GM18502 (cell line): Measurements from ENCODE around the gene TMEM8B.
"Not testable (repeated sequence)": the region's sequence is repeated elsewhere in the genome, so short reads cannot be mapped to it uniquely, and the experiment has no call there.

Experiments
- ATAC-seq: cut with Tn5 transposase; IDR thresholded peaks from one replicate; pipeline ENCODE4 v1.9.1; 2021; ENCODE audit warnings: mild to moderate bottlenecking; ENCODE audit not compliant: unreplicated experiment, poor library complexity

TMEM8B gene

GRCh38 chr9:35862328-35862727 lies 33.3 kb downstream of the TMEM8B start:
- no peak for ATAC-seq

DNA sequence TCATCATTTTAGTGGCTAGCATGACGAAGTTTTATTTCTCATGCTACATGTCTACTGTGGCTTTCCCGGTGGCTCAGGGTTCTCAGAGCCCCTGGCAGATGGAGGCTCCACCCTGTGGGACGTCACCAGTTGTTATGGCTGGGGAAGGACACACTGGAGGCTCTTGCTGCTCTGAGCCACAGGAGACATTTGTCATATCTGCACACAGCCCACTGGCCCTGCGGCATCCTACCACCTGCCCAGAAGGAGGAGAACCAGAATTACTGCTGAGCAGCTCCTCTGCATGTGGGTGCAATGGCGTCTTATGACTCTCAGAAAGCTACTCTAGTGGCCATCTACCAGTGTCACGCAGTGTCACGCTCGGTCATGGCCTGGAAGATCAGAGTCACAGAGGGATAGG lies 34.6 kb downstream of the TMEM8B start:
- ATAC-seq = no peak

GRCh38 chr9:35864695-35865255 lies 35.7 kb downstream of the TMEM8B start:
- no peak for ATAC-seq

- ATAC-seq = no peak
These were observed 38.5 kb downstream of the TMEM8B start for GRCh38 chr9:35867538-35867937.

DNA sequence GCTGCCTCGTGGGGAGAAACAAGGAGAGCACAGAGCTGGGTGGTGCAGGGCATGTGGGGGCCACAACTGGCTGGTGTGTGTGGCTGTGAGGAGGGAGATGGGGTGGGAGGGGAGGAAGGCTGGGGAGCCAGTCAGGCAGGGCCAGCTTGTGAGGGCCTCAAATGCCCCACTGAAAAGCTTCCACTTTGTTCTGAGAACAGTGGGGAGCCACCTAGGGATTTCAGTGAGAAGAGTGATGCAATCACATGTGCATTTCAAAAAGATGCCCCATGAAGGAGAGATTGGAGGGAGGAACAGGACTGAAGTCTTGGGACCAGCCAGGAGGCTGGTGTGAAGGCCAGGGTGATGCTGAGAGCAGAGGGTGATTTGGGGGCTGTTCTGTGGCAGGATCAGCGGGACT lies 39.9 kb downstream of the TMEM8B start:
- ATAC-seq = no peak

DNA sequence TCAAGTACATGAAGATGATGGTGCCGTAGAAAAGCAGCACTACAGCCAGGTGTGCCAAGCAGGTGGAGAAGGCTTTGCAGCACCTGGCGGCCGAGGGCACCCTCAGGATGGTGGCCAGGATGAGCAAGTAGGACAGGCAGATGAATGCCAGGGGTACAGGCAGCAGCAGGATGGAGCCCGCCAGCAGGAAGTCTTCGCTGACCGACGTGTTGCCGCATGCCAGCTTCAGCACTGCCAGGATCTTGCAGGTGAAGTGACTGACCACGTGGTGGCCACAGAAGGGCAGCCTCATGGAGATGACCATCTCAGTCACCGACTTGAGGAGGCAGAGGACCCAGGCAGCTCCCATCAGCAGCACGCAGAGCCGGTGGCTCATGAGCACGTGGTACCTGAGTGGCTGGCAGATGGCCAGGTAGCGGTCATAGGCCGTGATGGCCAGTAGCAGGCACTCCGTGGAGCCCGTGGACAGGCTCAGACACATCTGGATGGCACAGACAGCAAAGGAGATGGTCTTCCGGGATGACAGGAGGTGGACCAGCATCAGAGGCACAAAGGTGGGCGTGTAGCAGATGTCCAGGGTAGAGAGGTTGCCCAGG lies 40.7 kb downstream of the TMEM8B start:
- no peak for ATAC-seq

DNA sequence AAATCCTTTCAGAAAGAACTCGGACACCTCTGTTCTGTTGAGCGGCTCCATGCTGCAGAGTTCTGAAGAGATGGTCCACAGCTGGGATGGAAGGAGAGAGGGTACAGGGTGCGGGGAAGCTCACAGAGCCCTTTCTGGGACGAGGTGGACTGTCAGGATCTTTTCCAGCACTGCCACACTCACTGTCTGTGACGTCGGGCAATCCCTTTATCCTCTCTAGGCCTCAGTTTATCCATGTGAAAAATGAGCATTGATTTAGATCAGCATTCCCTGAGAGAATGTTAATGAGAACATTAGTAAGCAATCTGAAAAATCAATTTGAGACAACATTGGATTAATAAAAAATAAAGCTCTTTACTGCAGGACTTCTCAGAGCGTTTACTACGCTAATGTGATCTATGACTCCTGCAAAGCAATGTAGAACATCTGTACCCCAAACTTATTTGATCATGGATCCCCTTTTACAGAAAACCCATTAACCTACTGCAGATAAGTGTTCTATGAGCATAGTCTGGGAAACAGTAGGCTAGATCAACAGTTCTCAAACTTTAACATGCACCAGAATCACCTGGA lies 41.4 kb downstream of the TMEM8B start, which contains the start of gene OR13J1:
OR13J1 (minus strand) TSS at position 51 of the 573 bp plus-strand sequence; CDS start at position 51, 0 bp downstream.
- no peak for ATAC-seq

GRCh38 chr9:35871545-35871944 lies 42.5 kb downstream of the TMEM8B start:
- ATAC-seq = no peak

- ATAC-seq = no peak
These were observed 43.5 kb downstream of the TMEM8B start for GRCh38 chr9:35872505-35872904.

DNA sequence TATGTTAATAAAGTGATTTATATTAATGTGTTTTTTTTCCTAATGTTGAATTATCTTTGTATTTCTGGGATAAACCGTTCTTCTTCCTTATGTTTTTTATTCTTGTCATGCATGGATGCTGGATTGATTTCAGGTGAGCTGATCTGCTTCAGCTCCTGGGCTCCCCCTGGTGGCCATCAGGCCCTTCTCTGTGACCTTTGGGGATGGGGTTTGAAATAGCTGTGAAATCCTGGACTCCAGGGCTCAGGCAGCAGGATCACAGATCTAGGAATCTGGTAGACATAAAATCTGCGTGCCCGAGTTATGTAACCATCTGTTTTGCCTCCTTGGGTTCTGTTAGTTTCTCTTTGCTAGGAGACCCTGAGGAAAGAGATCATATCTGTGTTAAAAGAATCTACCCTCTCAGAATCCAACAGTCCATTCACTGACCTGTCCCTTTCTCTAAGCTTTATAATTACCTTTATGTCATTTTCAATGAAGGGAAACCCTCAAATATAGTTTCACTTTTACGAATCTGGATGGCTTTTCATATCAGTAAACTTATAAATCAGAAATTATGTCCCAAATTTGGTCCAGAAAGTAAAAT lies 53.3 kb downstream of the TMEM8B start:
- no peak for ATAC-seq

GRCh38 chr9:35882996-35883395 lies 54.0 kb downstream of the TMEM8B start:
- no peak for ATAC-seq

GRCh38 chr9:35884908-35885307 lies 55.9 kb downstream of the TMEM8B start:
- not testable (repeated sequence) for ATAC-seq

DNA sequence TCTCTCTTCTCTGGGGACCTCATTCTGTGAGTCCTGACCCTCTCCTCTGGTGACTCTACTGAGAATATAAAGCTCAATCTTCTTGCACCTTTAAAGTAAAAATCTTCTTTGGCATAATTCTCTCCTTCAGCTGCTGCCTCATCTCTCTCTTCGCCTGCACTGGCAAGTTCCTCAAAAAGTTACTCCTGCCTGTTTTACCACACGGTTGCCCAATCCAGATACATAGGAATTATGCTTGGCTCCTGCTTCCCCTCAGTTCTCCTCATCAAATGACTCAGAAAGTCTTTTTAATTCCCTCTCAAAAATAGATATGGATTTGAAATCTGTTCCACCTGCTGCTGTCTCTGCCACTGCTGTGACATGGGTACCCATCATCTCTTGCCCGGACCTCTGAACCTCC lies 62.6 kb downstream of the TMEM8B start:
- no peak for ATAC-seq

- no peak for ATAC-seq
These were observed 63.0 kb downstream of the TMEM8B start for GRCh38 chr9:35892051-35892450.

DNA sequence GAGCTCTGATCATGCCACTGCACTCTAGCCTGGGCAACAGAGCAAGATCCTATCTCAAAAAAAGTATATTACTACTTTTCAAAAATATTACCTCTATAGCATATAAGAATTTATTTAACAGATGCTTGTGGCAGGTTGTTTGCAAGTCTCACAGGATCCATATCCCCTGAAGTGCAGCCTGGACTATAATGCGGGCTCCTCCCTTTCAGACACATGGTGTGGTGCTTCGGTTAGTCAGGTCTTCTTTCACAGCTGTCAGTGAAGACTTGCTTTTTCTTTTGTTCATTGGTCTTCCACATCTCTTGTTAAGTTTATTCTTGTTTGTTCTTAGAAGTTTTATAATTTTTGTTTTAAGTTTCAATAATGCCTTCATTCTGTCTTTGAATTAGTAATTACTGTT lies 67.5 kb downstream of the TMEM8B start:
- no peak for ATAC-seq

GRCh38 chr9:35897376-35898099 lies 68.5 kb downstream of the TMEM8B start:
- not testable (repeated sequence) for ATAC-seq

DNA sequence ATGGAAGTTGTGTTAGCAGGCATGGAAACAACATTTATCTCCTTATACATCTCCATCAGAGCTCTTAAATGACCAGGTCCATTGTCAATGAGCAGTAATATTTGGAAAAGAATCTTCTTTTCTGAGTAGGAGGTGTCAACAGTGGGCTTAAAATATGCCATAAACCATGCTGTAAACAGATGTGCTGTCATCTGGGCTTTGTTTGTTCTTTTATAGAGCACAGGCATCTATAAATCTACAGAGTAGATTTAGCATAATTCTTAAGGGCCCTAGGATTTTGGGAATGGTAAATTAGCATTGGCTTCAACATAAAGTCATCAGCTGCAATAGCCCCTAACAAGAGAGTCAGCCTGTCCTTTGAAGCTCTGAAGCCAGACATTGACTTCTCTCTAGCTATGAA lies 69.3 kb downstream of the TMEM8B start:
- ATAC-seq = no peak

DNA sequence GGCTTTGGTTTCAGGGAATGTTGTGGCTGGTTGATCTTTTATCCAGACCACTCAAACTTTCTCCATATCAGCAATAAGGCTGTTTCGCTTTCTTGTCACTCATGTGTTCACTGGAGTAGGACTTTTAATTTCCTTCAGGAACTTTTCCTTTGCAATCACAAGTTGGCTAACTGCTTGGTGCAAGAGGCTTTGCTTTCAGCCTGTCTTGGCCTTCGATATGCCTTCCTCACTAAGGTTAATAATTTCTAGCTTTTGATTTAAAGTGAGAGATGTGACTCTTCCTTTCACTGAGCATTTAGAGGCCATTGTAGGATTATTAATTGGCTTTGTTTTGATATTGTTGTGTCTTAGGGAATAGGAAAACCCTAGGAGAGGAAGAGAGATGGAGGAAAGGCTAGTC lies 70.0 kb downstream of the TMEM8B start:
- ATAC-seq = no peak

GRCh38 chr9:35903049-35903448 lies 74.0 kb downstream of the TMEM8B start:
- ATAC-seq = no peak

DNA sequence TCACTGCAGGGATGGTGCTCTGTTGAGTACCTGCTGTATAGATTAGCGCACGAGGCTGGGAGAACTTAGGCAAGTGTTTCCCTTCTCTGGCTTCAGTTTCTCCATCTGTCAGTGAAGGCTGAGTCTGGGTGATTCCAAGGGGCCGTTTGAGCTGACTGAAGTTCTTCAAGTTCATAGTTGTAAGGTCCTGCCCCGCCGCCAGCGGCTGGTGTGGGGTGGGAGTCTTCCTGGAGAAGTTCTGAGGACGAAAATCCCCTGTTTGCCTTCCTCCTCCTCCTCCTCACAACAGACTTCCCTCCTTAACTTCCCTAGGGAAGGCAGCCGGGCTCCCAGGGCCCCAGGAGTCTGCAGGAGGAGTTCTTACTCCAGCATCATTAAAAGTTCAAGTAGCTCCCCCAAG lies 75.3 kb downstream of the TMEM8B start:
- ATAC-seq = no peak
